CD4-positive, alpha-beta memory T cell (primary cell): Measurements from ENCODE around the gene FBN3. TPM values are rescaled to one million over a fixed set of nuclear protein-coding genes. Genes with fewer than 3 reads are reported as not detected.

Experiments
- CTCF ChIA-PET: fragments of 350-600 bp; sonication (Branson Sonifier 250); formaldehyde crosslinking; loops from one replicate; lab custom pipeline; 2021; ENCODE audit warnings: inconsistent platforms; ENCODE audit not compliant: partially characterized antibody; lab: Charles Lee
- POLR2A ChIA-PET: fragments of 350-600 bp; sonication (Branson Sonifier 250); formaldehyde crosslinking; loops from one replicate; lab custom pipeline; 2021; ENCODE audit not compliant: partially characterized antibody; lab: Charles Lee
- DNase-seq, 5 donors: peaks; one replicate each; pipeline versions ENCODE4 v3.0.0 to v3.0.0-alpha.2; 2020 to 2022; ENCODE audit warnings: mixed read lengths in 1 of 5
- H3K27ac ChIP-seq: one replicate; pipeline ENCODE4 v1.7.0; 2013; ENCODE audit warnings: low read depth, low read length
- H3K27me3 ChIP-seq: 2 replicates; pipeline ENCODE4 v1.7.0; 2013; ENCODE audit warnings: mild to moderate bottlenecking, low read length, moderate library complexity; ENCODE audit not compliant: insufficient read depth
- H3K36me3 ChIP-seq: 2 replicates; pipeline ENCODE4 v1.7.0; 2013; ENCODE audit warnings: mild to moderate bottlenecking, low read length, moderate library complexity; ENCODE audit not compliant: insufficient read depth
- H3K4me1 ChIP-seq: 2 replicates; pipeline ENCODE4 v1.7.0; 2013; ENCODE audit warnings: mild to moderate bottlenecking, low read length, moderate library complexity; ENCODE audit not compliant: insufficient read depth
- H3K4me3 ChIP-seq, 2 donors: one replicate each; pipeline ENCODE4 v1.7.0; 2013; ENCODE audit warnings: low read length in 2 of 2, mild to moderate bottlenecking in 1 of 2
- H3K9me3 ChIP-seq, 2 donors: one replicate each; pipeline ENCODE4 v1.7.0; 2013; ENCODE audit warnings: low read length in 2 of 2, control low read depth in 1 of 2; ENCODE audit not compliant: control insufficient read depth in 1 of 2
- H3K27ac Mint-ChIP-seq, 7 donors: one replicate each; pipeline ENCODE4 v1.8.0; 2020 to 2021; ENCODE audit warnings: mixed read lengths in 7 of 7, mild to moderate bottlenecking in 6 of 7, inconsistent platforms in 3 of 7, moderate library complexity in 3 of 7
- H3K27me3 Mint-ChIP-seq, 2 donors: one replicate each; pipeline ENCODE4 v1.8.0; 2020 to 2021; ENCODE audit warnings: mixed read lengths in 2 of 2
- H3K36me3 Mint-ChIP-seq, 2 donors: one replicate each; pipeline ENCODE4 v1.8.0; 2020 to 2021; ENCODE audit warnings: mixed read lengths in 2 of 2, inconsistent platforms in 1 of 2, mild to moderate bottlenecking in 1 of 2
- H3K4me1 Mint-ChIP-seq, 4 donors: one replicate each; pipeline ENCODE4 v1.8.0; 2020 to 2021; ENCODE audit warnings: mixed read lengths in 4 of 4, mild to moderate bottlenecking in 1 of 4
- H3K4me3 Mint-ChIP-seq, 8 donors: one replicate each; pipeline ENCODE4 v1.8.0; 2020 to 2021; ENCODE audit warnings: mixed read lengths in 8 of 8, mild to moderate bottlenecking in 7 of 8, moderate library complexity in 6 of 8, inconsistent platforms in 3 of 8
- H3K9me3 Mint-ChIP-seq, 8 donors: one replicate each; pipeline ENCODE4 v1.8.0; 2020 to 2021; ENCODE audit warnings: mixed read lengths in 8 of 8, mild to moderate bottlenecking in 5 of 8, inconsistent platforms in 3 of 8, moderate library complexity in 1 of 8
- intact Hi-C: fragments of 100-400 bp; cut with micrococcal nuclease; formaldehyde crosslinking; loops from one replicate; pipeline ENCODE4 v1.15.1; 2023
- polyA plus RNA-seq, 2 donors: library from polyadenylated mRNA; unstranded; fragments of 300-500 nt; fragmentation: Illumina TruSeq; gene quantifications; one replicate each; pipeline ENCODE4 v1.2.3, GENCODE V29; 2021
- total RNA-seq, 2 experiments: library from RNA; stranded (reverse); gene quantifications; one replicate each; pipeline ENCODE4 v1.2.3, GENCODE V29; 2021

Gene FBN3
- total and polyA plus RNA-seq, 4 experiments from 2014 or later: not detected

DNA sequence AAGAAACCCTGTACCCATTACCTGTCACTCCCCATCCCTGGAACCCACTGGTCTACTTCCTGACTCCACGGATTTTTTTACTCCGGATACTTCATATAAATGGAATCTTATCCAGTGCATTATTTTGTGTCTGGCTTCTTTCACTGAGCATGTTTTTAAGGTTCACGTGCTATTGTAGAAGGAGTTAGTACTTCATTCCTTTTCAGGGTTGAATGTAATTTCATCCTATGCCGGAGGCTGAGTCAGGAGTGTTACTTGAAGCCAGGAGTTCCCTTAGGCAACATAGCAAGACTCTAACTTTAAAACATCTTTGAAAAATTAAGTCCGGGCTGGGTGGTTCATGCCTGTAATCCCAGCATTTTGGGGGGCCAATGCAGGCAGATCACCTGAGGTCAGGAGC lies 126.0 kb downstream of the FBN3 start:
- no peaks in the 10 kb centered on the region for H3K9me3 Mint-ChIP-seq
- H3K27ac Mint-ChIP-seq: no peak overlapping the region

DNA sequence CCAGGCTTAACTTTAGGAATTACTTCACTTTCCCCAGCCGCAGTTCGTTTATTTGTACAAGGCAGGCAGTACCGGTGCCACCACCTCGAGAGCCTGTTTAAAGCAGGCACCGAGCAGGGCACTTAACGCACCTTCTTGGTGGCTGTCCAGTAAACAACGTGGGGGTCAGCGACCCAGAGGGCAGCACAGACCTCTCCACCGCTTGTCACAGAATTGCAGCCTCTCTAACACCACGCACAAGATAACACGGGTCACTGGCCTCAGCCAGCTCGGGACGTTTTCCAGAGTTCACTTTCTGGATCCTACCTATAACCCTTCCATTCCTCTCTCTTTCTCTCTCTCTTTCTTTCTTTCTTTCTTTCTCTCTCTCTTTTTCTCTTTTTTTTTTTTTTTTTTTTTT lies 127.1 kb downstream of the FBN3 start:
- Histone ChIP-seq H3K27me3 (no peaks in the 10 kb centered on the region), H3K4me1 (peaks cover 3% of the 10 kb centered on the region), H3K9me3 (no peaks in the 10 kb centered on the region), H3K36me3 (no peaks in the 10 kb centered on the region), H3K4me3 (no peak overlapping the region), H3K27ac (no peak overlapping the region)
- ChIA-PET POLR2A (no interaction called here), CTCF (no interaction called here)
- intact Hi-C loops: no loop called here
- Mint-ChIP-seq H3K36me3 (no peaks in the 10 kb centered on the region), H3K27me3 (no peaks in the 10 kb centered on the region), H3K9me3 (no peaks in the 10 kb centered on the region), H3K4me1 (peaks cover 0 to 9% (median 4%) of the 10 kb centered on the region in 4 donors), H3K27ac (no peak overlapping the region), H3K4me3 (no peak overlapping the region)
- no peak for DNase-seq

More for the DNA sequence above, 126.0 kb downstream of the FBN3 start:
- DNase-seq: no peak
- POLR2A ChIA-PET: no interaction called here
- Mint-ChIP-seq H3K36me3 (no peaks in the 10 kb centered on the region), H3K27me3 (no peaks in the 10 kb centered on the region), H3K4me1 (no peaks in the 10 kb centered on the region), H3K4me3 (no peak overlapping the region)
- intact Hi-C loops: no loop called here
- H3K4me1 ChIP-seq: no peaks in the 10 kb centered on the region
- H3K27me3 ChIP-seq: no peaks in the 10 kb centered on the region
- no peaks in the 10 kb centered on the region for H3K36me3 ChIP-seq
- CTCF ChIA-PET: no interaction called here
- H3K9me3 ChIP-seq: no peaks in the 10 kb centered on the region
- H3K4me3 ChIP-seq: no peak overlapping the region
- no peak overlapping the region for H3K27ac ChIP-seq

DNA sequence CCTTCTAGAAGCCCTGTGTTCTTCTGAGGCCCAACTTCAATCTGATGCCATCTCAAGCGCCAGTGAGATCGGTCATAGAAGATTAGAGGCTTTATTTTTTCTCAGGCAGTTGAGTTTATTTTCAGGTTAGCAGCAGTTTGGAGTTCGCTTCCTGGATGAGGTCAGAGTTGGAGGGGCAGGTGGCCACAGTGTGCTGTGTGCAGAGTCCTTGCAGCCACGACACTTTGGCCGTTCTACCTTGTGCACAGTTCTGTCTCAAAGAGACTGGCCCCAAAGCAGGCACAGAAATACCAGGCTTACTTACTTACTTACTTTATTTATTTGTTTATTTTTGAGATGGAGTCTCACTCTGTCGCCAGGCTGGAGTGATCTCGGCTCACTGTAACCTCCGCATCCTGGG lies 128.0 kb downstream of the FBN3 start:
- ChIA-PET POLR2A (no interaction called here), CTCF (no interaction called here)
- no peak for DNase-seq
- Histone ChIP-seq H3K27ac (no peak overlapping the region), H3K4me3 (no peak overlapping the region), H3K27me3 (no peaks in the 10 kb centered on the region), H3K9me3 (no peaks in the 10 kb centered on the region), H3K4me1 (peaks cover 3% of the 10 kb centered on the region), H3K36me3 (no peaks in the 10 kb centered on the region)
- intact Hi-C loops: no loop called here
- peaks cover 0 to 9% (median 5%) of the 10 kb centered on the region in 4 donors for H3K4me1 Mint-ChIP-seq
- peak overlapping the region in 1 of 8 donors; percentile 46 for H3K4me3 Mint-ChIP-seq
- no peaks in the 10 kb centered on the region for H3K27me3 Mint-ChIP-seq
- H3K9me3 Mint-ChIP-seq: no peaks in the 10 kb centered on the region
- no peaks in the 10 kb centered on the region for H3K36me3 Mint-ChIP-seq
- no peak overlapping the region for H3K27ac Mint-ChIP-seq

DNA sequence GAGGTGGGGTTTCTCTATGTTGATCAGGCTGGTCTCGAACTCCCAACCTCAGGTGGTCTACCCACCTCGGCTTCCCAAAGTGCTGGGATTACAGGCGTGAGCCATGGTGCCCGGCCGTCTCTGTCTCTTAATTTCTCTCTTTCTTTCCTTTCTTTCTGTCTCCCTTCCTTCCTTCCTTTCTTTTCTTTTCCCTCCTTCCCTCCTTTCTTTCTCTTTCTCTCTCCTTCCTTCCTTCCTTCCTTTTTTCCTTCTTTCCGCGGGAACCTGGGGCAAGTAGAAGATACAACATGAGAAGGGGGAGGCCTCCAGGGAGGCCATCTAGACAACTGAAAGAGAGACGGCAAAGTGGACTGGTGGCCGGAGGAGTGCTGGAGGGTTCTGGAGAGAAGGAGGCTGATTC lies 128.7 kb downstream of the FBN3 start:
- H3K4me1 ChIP-seq: peaks cover 3% of the 10 kb centered on the region
- H3K27ac Mint-ChIP-seq: no peak overlapping the region
- H3K27me3 Mint-ChIP-seq: no peaks in the 10 kb centered on the region
- ChIA-PET POLR2A (no interaction called here), CTCF (no interaction called here)
- peaks cover 0 to 9% (median 5%) of the 10 kb centered on the region in 4 donors for H3K4me1 Mint-ChIP-seq
- no peak for DNase-seq
- no peak overlapping the region for H3K4me3 Mint-ChIP-seq
- no peaks in the 10 kb centered on the region for H3K36me3 Mint-ChIP-seq
- no peaks in the 10 kb centered on the region for H3K36me3 ChIP-seq
- H3K9me3 ChIP-seq: no peaks in the 10 kb centered on the region
- no peaks in the 10 kb centered on the region for H3K27me3 ChIP-seq
- intact Hi-C loops: no loop called here
- no peak overlapping the region for H3K27ac ChIP-seq
- no peak overlapping the region for H3K4me3 ChIP-seq
- H3K9me3 Mint-ChIP-seq: no peaks in the 10 kb centered on the region

DNA sequence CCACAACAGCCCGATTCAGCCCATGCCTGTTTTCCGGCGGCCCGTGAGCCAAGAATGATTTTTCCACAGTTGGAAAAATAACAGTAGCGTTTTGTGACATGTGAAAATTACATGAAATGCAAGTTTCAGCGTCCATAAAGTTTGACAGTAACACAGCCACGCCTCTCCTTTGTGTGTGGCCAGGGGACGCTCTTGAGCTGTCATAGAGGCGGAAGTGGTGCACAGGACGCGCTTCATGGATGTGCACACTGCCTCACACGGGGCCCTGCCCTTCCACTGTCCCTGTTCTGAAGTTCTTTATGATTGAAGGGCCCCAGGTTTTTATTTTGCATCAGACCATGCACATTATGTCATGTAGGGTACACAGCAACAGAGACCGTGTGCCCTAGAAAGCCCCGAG lies 131.6 kb downstream of the FBN3 start:
- no peaks in the 10 kb centered on the region for H3K27me3 Mint-ChIP-seq
- H3K9me3 Mint-ChIP-seq: no peaks in the 10 kb centered on the region
- no peaks in the 10 kb centered on the region for H3K36me3 Mint-ChIP-seq
- Histone ChIP-seq H3K4me1 (peaks cover 3% of the 10 kb centered on the region), H3K4me3 (no peak overlapping the region), H3K27me3 (no peaks in the 10 kb centered on the region), H3K9me3 (no peaks in the 10 kb centered on the region), H3K36me3 (no peaks in the 10 kb centered on the region), H3K27ac (no peak overlapping the region)
- POLR2A ChIA-PET: no interaction called here
- no peak overlapping the region for H3K27ac Mint-ChIP-seq
- intact Hi-C loops: no loop called here
- peaks cover 0 to 9% (median 5%) of the 10 kb centered on the region in 4 donors for H3K4me1 Mint-ChIP-seq
- CTCF ChIA-PET: no interaction called here
- no peak overlapping the region for H3K4me3 Mint-ChIP-seq
- peak in 4 of 5 donors; percentile 29 to 52 (median 42) for DNase-seq

Other genes starting within 250 kb of the FBN3 start
- gene MAP2K7, start 245.7 kb downstream of the FBN3 start, total RNA-seq: 10 to 100 TPM; 59.7 to 62.5 TPM
- 1 to 10 TPM in 1 of 2 donors, under 1 TPM in 1; 0.57 to 2.5 TPM for gene MAP2K7, start 245.7 kb downstream of the FBN3 start, polyA plus RNA-seq
- gene TGFBR3L, start 234.8 kb downstream of the FBN3 start, total RNA-seq: under 1 TPM; 0.93 to 1.00 TPM
- not detected for gene TGFBR3L, start 234.8 kb downstream of the FBN3 start, polyA plus RNA-seq
- gene SNAPC2, start 229.3 kb downstream of the FBN3 start, total RNA-seq: 10 to 100 TPM; 16.3 to 18.9 TPM
- gene SNAPC2, start 229.3 kb downstream of the FBN3 start, polyA plus RNA-seq: 10 to 100 TPM in 1 of 2 donors, 1 to 10 TPM in 1; 9.0 to 22.1 TPM
- gene CTXN1, start 223.5 kb downstream of the FBN3 start, total RNA-seq: not detected
- gene CTXN1, start 223.5 kb downstream of the FBN3 start, polyA plus RNA-seq: not detected
- gene TIMM44, start 205.9 kb downstream of the FBN3 start, total RNA-seq: 10 to 100 TPM; 71.6 to 71.9 TPM
- gene TIMM44, start 205.9 kb downstream of the FBN3 start, polyA plus RNA-seq: 10 to 100 TPM; 11.6 to 15.4 TPM
- gene ELAVL1, start 144.0 kb downstream of the FBN3 start, total RNA-seq: 10 to 100 TPM; 54.2 to 54.7 TPM
- gene ELAVL1, start 144.0 kb downstream of the FBN3 start, polyA plus RNA-seq: 10 to 100 TPM; 56.2 to 57.8 TPM
- gene CCL25, start 96.8 kb downstream of the FBN3 start, total RNA-seq: not detected
- gene CCL25, start 96.8 kb downstream of the FBN3 start, polyA plus RNA-seq: not detected
- 10 to 100 TPM; 29.2 to 30.6 TPM for gene CERS4, start 59.8 kb upstream of the FBN3 start, total RNA-seq
- 10 to 100 TPM; 11.3 to 15.4 TPM for gene CERS4, start 59.8 kb upstream of the FBN3 start, polyA plus RNA-seq
- gene CD320, start 158.8 kb upstream of the FBN3 start, total RNA-seq: 10 to 100 TPM; 29.6 to 29.7 TPM
- gene CD320, start 158.8 kb upstream of the FBN3 start, polyA plus RNA-seq: 10 to 100 TPM; 50.3 to 53.5 TPM
- gene NDUFA7, start 171.8 kb upstream of the FBN3 start, total RNA-seq: 10 to 100 TPM; 30.4 to 31.0 TPM
- gene NDUFA7, start 171.8 kb upstream of the FBN3 start, polyA plus RNA-seq: 100 to 1,000 TPM; 109 to 115 TPM
- 1,000 to 10,000 TPM; 2,963 to 3,045 TPM for gene RPS28, start 171.9 kb upstream of the FBN3 start, total RNA-seq
- 1,000 to 10,000 TPM; 1,408 to 2,916 TPM for gene RPS28, start 171.9 kb upstream of the FBN3 start, polyA plus RNA-seq
- 1 to 10 TPM; 5.0 to 6.3 TPM for gene KANK3, start 193.7 kb upstream of the FBN3 start, total RNA-seq
- gene KANK3, start 193.7 kb upstream of the FBN3 start, polyA plus RNA-seq: 1 to 10 TPM; 1.1 to 1.9 TPM
- gene ANGPTL4, start 214.6 kb upstream of the FBN3 start, total RNA-seq: not detected
- gene ANGPTL4, start 214.6 kb upstream of the FBN3 start, polyA plus RNA-seq: not detected
- gene RAB11B, start 240.8 kb upstream of the FBN3 start, total RNA-seq: 100 to 1,000 TPM; 107 to 109 TPM
- 10 to 100 TPM; 40.2 to 87.0 TPM for gene RAB11B, start 240.8 kb upstream of the FBN3 start, polyA plus RNA-seq